ENCODE data around the gene KIAA0930. TPM values are rescaled to one million over a fixed set of nuclear protein-coding genes. Genes with fewer than 3 reads are reported as not detected.

KIAA0930 gene
- total RNA-seq, 1 experiment from 2014 or later: 87.7 TPM

- no peak for DNase-seq (ENCODE audit: low read depth)
Observed at GRCh38 chr22:45238076-45238956, 2.4 kb downstream of the KIAA0930 start.

- DNase-seq (ENCODE audit: low read depth): no peak
Observed at GRCh38 chr22:45237065-45237990, 3.4 kb downstream of the KIAA0930 start.

- no peak for DNase-seq (ENCODE audit: low read depth)
Observed at GRCh38 chr22:45235851-45236342, 4.8 kb downstream of the KIAA0930 start.

- DNase-seq (ENCODE audit: low read depth): no peak
Observed at GRCh38 chr22:45235101-45235777, 5.5 kb downstream of the KIAA0930 start.

GRCh38 chr22:45233827-45234226 lies 6.9 kb downstream of the KIAA0930 start:
- no peak for DNase-seq (ENCODE audit: low read depth)

GRCh38 chr22:45233386-45233785 lies 7.3 kb downstream of the KIAA0930 start:
- DNase-seq (ENCODE audit: low read depth): no peak

- DNase-seq (ENCODE audit: low read depth): no peak
Observed at GRCh38 chr22:45231293-45231692, 9.4 kb downstream of the KIAA0930 start.

- DNase-seq (ENCODE audit: low read depth): no peak
Observed at GRCh38 chr22:45230026-45230721, 10.5 kb downstream of the KIAA0930 start.

GRCh38 chr22:45229181-45229580 lies 11.5 kb downstream of the KIAA0930 start:
- no peak for DNase-seq (ENCODE audit: low read depth)

- DNase-seq (ENCODE audit: low read depth): no peak
Observed at GRCh38 chr22:45228401-45228754, 12.3 kb downstream of the KIAA0930 start.

GRCh38 chr22:45227645-45228400 lies 12.9 kb downstream of the KIAA0930 start:
- DNase-seq (ENCODE audit: low read depth): no peak

- DNase-seq (ENCODE audit: low read depth): peak; percentile 46
Observed at GRCh38 chr22:45226503-45227186, 14.0 kb downstream of the KIAA0930 start.

- DNase-seq (ENCODE audit: low read depth): no peak
Observed at GRCh38 chr22:45225732-45226502, 14.8 kb downstream of the KIAA0930 start.

- DNase-seq (ENCODE audit: low read depth): no peak
Observed at GRCh38 chr22:45224988-45225731, 15.5 kb downstream of the KIAA0930 start.

- no peak for DNase-seq (ENCODE audit: low read depth)
Observed at GRCh38 chr22:45224331-45224730, 16.4 kb downstream of the KIAA0930 start.

- no peak for DNase-seq (ENCODE audit: low read depth)
Observed at GRCh38 chr22:45223304-45224117, 17.2 kb downstream of the KIAA0930 start.

GRCh38 chr22:45221201-45221600 lies 19.5 kb downstream of the KIAA0930 start:
- no peak for DNase-seq (ENCODE audit: low read depth)

All from HT1080 (cell line).